ENCODE data around the gene WFS1.

The WFS1 gene

GRCh38 chr4:6351246-6352000, 81.8 kb downstream of the WFS1 start:
- DNase-seq (ENCODE audit: low read depth) = no peak
- no peak overlapping the region for H3K4me3 ChIP-seq (ENCODE audit: low read depth, low read length)
- TF ChIP-seq CTCF (IDR thresholded peaks at IDR 0.05; ENCODE audit: insufficient read depth, low read depth, low read length, missing control alignments) = no peak

- no peak for DNase-seq (ENCODE audit: low read depth)
- H3K4me3 ChIP-seq (ENCODE audit: low read depth, low read length) = no peak overlapping the region
- no peak for TF ChIP-seq CTCF (IDR thresholded peaks at IDR 0.05; ENCODE audit: insufficient read depth, low read depth, low read length, missing control alignments)
Measured at GRCh38 chr4:6352031-6352692, 82.5 kb downstream of the WFS1 start.
